ENCODE measurements around the gene UBALD2. TPM values are rescaled to one million over a fixed set of nuclear protein-coding genes. Genes with fewer than 3 reads are reported as not detected.

Gene UBALD2
- total and polyA plus RNA-seq, 9 donors, result 3.6 to 21.9 (median 13.9) TPM

DNA sequence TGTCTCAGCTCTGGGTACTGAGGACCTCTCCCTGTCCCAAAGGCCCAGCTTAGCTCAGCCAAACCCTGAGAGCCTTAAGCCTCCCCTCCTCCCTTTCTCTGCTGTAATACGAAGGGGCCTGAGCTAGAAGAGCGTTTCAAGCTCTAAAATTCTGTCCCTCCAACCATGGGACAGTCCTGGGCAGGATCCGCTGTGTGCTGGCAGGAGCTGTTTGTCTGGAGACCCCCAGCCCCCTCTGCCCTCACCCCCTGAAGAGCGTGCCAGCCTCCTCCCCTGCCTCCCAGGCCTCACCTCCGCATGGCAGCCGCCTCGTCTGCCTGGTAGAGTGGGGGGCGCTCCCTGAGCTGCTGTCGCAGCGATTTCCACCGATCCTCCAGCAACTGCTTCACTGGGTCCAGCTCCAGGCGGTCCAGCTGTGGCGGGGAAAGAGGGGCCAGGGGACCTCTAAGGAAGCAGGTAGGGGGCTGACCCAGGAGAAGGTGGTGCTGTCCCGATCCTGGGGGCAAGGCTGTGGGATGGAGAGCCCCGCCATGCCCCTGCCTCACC, 14.7 kb downstream of the UBALD2 start:
- Histone ChIP-seq H3K27me3 (no peaks in the 10 kb centered on the region), H3K4me3 (no peak overlapping the region), H3K9me3 (no peaks in the 10 kb centered on the region), H3K4me1 (ENCODE audit: insufficient read depth) (peaks cover 1% of the 10 kb centered on the region), H3K27ac (no peak overlapping the region), H3K36me3 (no peaks in the 10 kb centered on the region)
- 86 to 89% (median 87%) methylated on average over 15 of the region's 15 CpGs for WGBS, 3 donors
- intact Hi-C loops (cut with DNase I), result loop anchor here (1.0 to 10.0 kb wide), 8 partner anchors 95 to 365 kb away; no protein-coding TSS in a partner anchor
- no peak for TF ChIP-seq POLR2A (IDR thresholded peaks at IDR 0.05)
- TF ChIP-seq EP300 (IDR thresholded peaks at IDR 0.05), result no peak
- no peak for TF ChIP-seq CTCF (IDR thresholded peaks at IDR 0.05)
- DNase-seq, result no peak

DNA sequence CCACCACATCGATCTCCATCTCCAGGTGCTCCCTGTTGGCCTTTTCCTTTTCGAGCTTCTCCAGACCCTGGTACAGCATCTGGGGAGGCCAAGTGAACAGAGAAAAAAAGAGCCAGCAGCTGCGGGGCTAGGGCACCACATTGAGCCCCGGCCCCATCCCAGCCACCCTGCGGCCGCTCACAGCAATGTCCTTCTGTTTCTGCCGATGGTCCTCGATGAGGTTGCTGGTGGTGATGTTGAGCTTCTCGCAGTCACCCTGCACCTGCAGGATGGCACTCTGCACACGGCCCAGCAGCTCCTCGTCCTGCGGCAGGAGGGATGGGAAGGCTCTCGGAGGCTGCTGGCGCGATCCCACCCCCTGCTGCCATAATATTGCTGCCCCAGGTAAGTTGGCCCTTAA, 15.5 kb downstream of the UBALD2 start:
- DNase-seq, result no peak
- Histone ChIP-seq H3K9me3 (no peaks in the 10 kb centered on the region), H3K4me3 (no peak overlapping the region), H3K27me3 (no peaks in the 10 kb centered on the region), H3K27ac (no peak overlapping the region), H3K36me3 (no peaks in the 10 kb centered on the region), H3K4me1 (ENCODE audit: insufficient read depth) (peaks cover 1% of the 10 kb centered on the region)
- WGBS, 3 donors, result 90 to 93% (median 91%) methylated on average over 15 of the region's 15 CpGs
- intact Hi-C loops (cut with DNase I), result loop anchor here in 1 of 4 donors (2.0 kb wide), 1 partner anchor 158 kb away; no protein-coding TSS in a partner anchor
- no peak for TF ChIP-seq EP300 (IDR thresholded peaks at IDR 0.05)
- TF ChIP-seq POLR2A (IDR thresholded peaks at IDR 0.05), result no peak
- TF ChIP-seq CTCF (IDR thresholded peaks at IDR 0.05), result no peak

DNA sequence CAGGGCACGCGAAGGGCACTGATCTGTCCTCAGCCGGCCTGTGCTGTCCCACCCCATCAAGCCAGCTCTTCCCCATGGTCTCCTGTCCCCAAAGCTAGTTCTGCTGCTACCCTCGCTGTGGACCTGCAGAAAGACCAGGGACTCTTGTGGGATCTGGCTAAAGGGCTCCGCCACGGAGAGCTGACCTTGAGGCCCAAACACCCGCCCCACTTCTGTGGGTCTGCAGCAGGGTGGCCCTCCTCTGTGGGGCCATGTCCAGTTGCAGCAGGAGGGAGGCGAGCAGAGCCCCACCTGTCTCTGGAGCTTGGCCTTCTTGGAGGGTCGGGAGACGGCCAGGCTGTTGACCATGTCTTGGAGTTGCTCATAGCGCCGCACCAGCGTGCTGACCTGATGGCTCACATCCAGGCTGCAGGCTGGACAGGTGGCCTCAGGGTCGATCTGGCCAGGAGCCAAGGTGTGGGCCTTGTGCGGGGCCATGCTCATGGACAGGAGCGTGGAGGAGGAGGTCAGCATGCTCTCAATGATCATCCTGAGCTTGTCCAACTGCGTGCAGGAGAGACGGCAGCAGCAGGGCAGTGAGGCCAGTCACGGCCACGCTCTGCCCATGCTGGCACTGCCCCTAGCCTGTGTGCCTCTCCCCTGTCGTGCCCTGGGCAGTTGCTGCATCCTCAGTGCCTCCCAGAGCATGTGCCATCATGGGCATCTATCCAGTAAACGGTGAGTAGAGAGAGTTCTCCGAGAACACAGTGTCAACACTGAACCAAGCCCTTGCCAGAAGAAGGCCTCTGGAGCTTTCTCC, 16.6 kb downstream of the UBALD2 start:
- no peak for TF ChIP-seq CTCF (IDR thresholded peaks at IDR 0.05)
- no peak for TF ChIP-seq POLR2A (IDR thresholded peaks at IDR 0.05)
- TF ChIP-seq EP300 (IDR thresholded peaks at IDR 0.05), result no peak
- intact Hi-C loops (cut with DNase I), result loop anchor here in 1 of 4 donors (2.0 kb wide), 1 partner anchor 159 kb away; no protein-coding TSS in a partner anchor

GRCh38 chr17:76292567-76292966, 27.4 kb downstream of the UBALD2 start:
- DNase-seq, result no peak
- Histone ChIP-seq H3K27me3 (no peaks in the 10 kb centered on the region), H3K9me3 (no peaks in the 10 kb centered on the region), H3K27ac (no peak overlapping the region), H3K36me3 (no peaks in the 10 kb centered on the region), H3K4me1 (ENCODE audit: insufficient read depth) (no peaks in the 10 kb centered on the region), H3K4me3 (no peak overlapping the region)
- 95 to 98% (median 97%) methylated on average over 4 of the region's 4 CpGs for WGBS, 3 donors
- intact Hi-C loops (cut with DNase I), result no loop called here
- TF ChIP-seq CTCF (IDR thresholded peaks at IDR 0.05), result no peak
- no peak for TF ChIP-seq POLR2A (IDR thresholded peaks at IDR 0.05)
- no peak for TF ChIP-seq EP300 (IDR thresholded peaks at IDR 0.05)

More for the DNA sequence above, 16.6 kb downstream of the UBALD2 start:
- Histone ChIP-seq H3K9me3 (no peaks in the 10 kb centered on the region), H3K36me3 (no peaks in the 10 kb centered on the region), H3K27me3 (no peaks in the 10 kb centered on the region), H3K4me1 (ENCODE audit: insufficient read depth) (peaks cover 1% of the 10 kb centered on the region), H3K27ac (no peak overlapping the region), H3K4me3 (no peak overlapping the region)
- 62 to 79% (median 68%) methylated on average over 22 to 23 of the region's 23 CpGs for WGBS, 3 donors
- peak in 1 of 5 donors; percentile 49 for DNase-seq
